ENCODE data around the gene HS3ST6.
A peak's percentile ranks its signal among the peaks of the same experiment; 100 is the strongest.

- TF ChIP-seq ZNF8 (CRISPR knock-in tag; IDR thresholded peaks at IDR 0.05) (no peak), ZFP30 (CRISPR knock-in tag; IDR thresholded peaks at IDR 0.05) (0 out of 2 replicates have a peak, but pooled peaks have one; percentile 22)
Measured at GRCh38 chr16:1960665-1961630, 42.7 kb upstream of the HS3ST6 start.
